ENCODE data around the gene FBN2. TPM values are rescaled to one million over a fixed set of nuclear protein-coding genes. Genes with fewer than 3 reads are reported as not detected.

Gene FBN2
- total and polyA plus RNA-seq, 7 donors, result 0.23 to 2.0 (median 0.51) TPM; not detected in 1

- Histone ChIP-seq H3K4me1 (peaks cover 0 to 10% (median 2%) of the 10 kb centered on the region in 4 donors), H3K4me3 (no peak overlapping the region), H3K9me3 (no peaks in the 10 kb centered on the region), H3K36me3 (no peaks in the 10 kb centered on the region), H3K27me3 (no peaks in the 10 kb centered on the region), H3K27ac (no peak overlapping the region)
- DNase-seq, result no peak
- intact Hi-C loops (cut with DNase I), result no loop called here
- WGBS, 2 donors, result 19 to 63% methylated on average over 11 of the region's 11 CpGs
- no peak for TF ChIP-seq POLR2A (IDR thresholded peaks at IDR 0.05)
- peak in 1 of 4 donors; percentile 7 for TF ChIP-seq POLR2AphosphoS5 (IDR thresholded peaks at IDR 0.05)
- no peak for TF ChIP-seq EP300 (IDR thresholded peaks at IDR 0.05)
- TF ChIP-seq CTCF (IDR thresholded peaks at IDR 0.05), result no peak
These were observed 188.8 kb downstream of the FBN2 start for GRCh38 chr5:128349044-128349858.

GRCh38 chr5:128346038-128346437, 192.0 kb downstream of the FBN2 start:
- Histone ChIP-seq H3K9me3 (no peaks in the 10 kb centered on the region), H3K27me3 (no peaks in the 10 kb centered on the region), H3K4me3 (no peak overlapping the region), H3K4me1 (peaks cover 0 to 10% (median 2%) of the 10 kb centered on the region in 4 donors), H3K36me3 (no peaks in the 10 kb centered on the region), H3K27ac (no peak overlapping the region)
- no peak for TF ChIP-seq EP300 (IDR thresholded peaks at IDR 0.05)
- TF ChIP-seq POLR2AphosphoS5 (IDR thresholded peaks at IDR 0.05), result no peak
- TF ChIP-seq CTCF (IDR thresholded peaks at IDR 0.05), result no peak
- TF ChIP-seq POLR2A (IDR thresholded peaks at IDR 0.05), result no peak
- 60 to 65% methylated on average over 3 of the region's 3 CpGs for WGBS, 2 donors
- no peak for DNase-seq
- intact Hi-C loops (cut with DNase I), result no loop called here

GRCh38 chr5:128345247-128345646, 192.8 kb downstream of the FBN2 start:
- Histone ChIP-seq H3K27ac (no peak overlapping the region), H3K27me3 (no peaks in the 10 kb centered on the region), H3K9me3 (no peaks in the 10 kb centered on the region), H3K36me3 (no peaks in the 10 kb centered on the region), H3K4me1 (peaks cover 0 to 10% (median 2%) of the 10 kb centered on the region in 4 donors), H3K4me3 (no peak overlapping the region)
- no peak for DNase-seq
- intact Hi-C loops (cut with DNase I), result no loop called here
- TF ChIP-seq EP300 (IDR thresholded peaks at IDR 0.05), result no peak
- no peak for TF ChIP-seq POLR2A (IDR thresholded peaks at IDR 0.05)
- no peak for TF ChIP-seq POLR2AphosphoS5 (IDR thresholded peaks at IDR 0.05)
- no peak for TF ChIP-seq CTCF (IDR thresholded peaks at IDR 0.05)
- WGBS, 2 donors, result 96% methylated on average over 16 of the region's 16 CpGs

- no peak for DNase-seq
- no peaks in the 10 kb centered on the region for H3K36me3 ChIP-seq
- H3K4me3 ChIP-seq, result no peak overlapping the region
- H3K4me1 ChIP-seq, result peaks cover 0 to 10% (median 2%) of the 10 kb centered on the region in 4 donors
- 86 to 89% methylated on average over 4 of the region's 4 CpGs for WGBS, 2 donors
- H3K9me3 ChIP-seq, result no peaks in the 10 kb centered on the region
- no peaks in the 10 kb centered on the region for H3K27me3 ChIP-seq
- intact Hi-C loops (cut with DNase I), result no loop called here
- H3K27ac ChIP-seq, result no peak overlapping the region
- TF ChIP-seq POLR2AphosphoS5 (IDR thresholded peaks at IDR 0.05), result no peak
- no peak for TF ChIP-seq EP300 (IDR thresholded peaks at IDR 0.05)
- TF ChIP-seq POLR2A (IDR thresholded peaks at IDR 0.05), result no peak
- TF ChIP-seq CTCF (IDR thresholded peaks at IDR 0.05), result no peak
These were observed 194.9 kb downstream of the FBN2 start for GRCh38 chr5:128343168-128343567.
